GM21786 (cell line): ENCODE measurements around the gene ETHE1.
"Not testable (repeated sequence)": the region's sequence is repeated elsewhere in the genome, so short reads cannot be mapped to it uniquely, and the experiment has no call there.

Experiments
- ATAC-seq: cut with Tn5 transposase; IDR thresholded peaks from one replicate; pipeline ENCODE4 v1.9.1; 2021; ENCODE audit not compliant: unreplicated experiment

ETHE1 gene

DNA sequence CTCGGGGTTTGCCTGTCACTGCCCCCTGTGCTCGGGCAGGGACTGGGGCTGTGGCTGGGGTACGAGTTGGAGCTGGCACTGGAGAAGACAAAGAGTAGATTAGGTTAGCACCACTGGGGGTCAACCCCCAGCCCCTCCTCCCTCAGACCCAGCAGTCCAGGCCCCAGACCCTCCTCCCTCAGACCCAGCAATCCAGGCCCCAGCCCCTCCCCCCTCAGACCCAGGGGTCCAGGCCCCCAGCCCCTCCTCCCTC is 25.1 kb upstream of the ETHE1 start:
- ATAC-seq: no peak

DNA sequence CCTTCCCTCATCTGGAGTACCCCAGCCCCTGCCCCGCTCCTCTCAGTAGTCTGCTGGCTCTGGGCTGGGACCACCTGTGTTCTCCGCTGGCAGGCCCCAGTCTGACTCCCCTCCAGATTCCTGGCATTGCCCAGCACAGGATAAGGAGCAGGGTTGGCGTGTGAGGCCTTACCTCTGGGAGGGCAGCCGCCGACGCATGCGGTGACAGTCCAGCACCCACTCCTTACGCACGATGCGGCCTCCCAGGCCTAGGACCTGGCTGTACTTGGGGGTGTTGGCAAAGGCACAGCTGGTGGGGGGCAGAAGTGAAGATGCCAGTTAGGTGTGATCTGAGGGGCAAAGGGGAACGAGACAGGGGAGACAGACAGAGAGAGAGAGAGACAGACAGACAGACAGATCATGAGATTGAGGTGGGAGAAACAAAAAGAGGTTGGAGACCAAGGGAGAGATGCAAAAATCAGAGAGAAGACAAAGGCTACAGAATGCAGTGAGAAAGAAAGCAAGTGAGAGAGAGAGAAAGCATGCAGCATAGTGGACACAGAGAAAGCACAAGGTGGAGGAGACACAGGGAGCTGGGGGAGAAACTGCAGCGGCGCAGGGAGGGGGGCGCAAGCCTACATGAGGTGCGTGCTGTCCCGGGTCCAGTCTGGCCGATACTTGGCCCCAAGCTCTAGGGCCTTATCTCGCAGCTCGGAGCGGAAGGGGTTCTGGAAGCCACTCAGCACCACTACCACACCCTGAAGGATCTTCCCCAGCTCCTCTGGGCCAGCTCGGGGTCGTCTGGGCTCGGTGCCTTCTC is 24.6 kb upstream of the ETHE1 start:
- no peak for ATAC-seq

- no peak for ATAC-seq
These were observed 21.7 kb upstream of the ETHE1 start for GRCh38 chr19:43548706-43549105.

DNA sequence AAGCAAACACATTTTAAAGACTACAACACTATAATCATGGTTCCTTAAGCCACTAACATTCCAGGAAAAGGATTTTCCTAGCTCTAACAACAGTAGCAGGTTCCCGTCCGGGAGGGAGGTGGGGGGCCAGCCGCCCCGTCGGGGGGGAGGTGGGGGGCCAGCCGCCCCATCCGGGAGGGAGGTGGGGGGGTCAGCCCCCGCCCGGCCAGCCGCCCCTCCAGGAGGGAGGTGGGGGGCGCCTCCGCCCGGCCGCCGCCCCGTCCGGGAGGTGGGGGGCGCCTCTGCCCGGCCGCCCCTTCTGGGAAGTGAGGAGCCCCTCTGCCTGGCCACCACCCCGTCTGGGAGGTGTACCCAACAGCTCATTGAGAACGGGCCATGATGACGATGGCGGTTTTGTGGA is 20.9 kb upstream of the ETHE1 start:
- not testable (repeated sequence) for ATAC-seq

GRCh38 chr19:43546581-43546980 is 19.6 kb upstream of the ETHE1 start:
- no peak for ATAC-seq

GRCh38 chr19:43545981-43546380 is 19.0 kb upstream of the ETHE1 start:
- no peak for ATAC-seq

GRCh38 chr19:43545276-43545675 is 18.3 kb upstream of the ETHE1 start:
- ATAC-seq: no peak

- ATAC-seq: no peak
These were observed 17.1 kb upstream of the ETHE1 start for GRCh38 chr19:43544077-43544476.

DNA sequence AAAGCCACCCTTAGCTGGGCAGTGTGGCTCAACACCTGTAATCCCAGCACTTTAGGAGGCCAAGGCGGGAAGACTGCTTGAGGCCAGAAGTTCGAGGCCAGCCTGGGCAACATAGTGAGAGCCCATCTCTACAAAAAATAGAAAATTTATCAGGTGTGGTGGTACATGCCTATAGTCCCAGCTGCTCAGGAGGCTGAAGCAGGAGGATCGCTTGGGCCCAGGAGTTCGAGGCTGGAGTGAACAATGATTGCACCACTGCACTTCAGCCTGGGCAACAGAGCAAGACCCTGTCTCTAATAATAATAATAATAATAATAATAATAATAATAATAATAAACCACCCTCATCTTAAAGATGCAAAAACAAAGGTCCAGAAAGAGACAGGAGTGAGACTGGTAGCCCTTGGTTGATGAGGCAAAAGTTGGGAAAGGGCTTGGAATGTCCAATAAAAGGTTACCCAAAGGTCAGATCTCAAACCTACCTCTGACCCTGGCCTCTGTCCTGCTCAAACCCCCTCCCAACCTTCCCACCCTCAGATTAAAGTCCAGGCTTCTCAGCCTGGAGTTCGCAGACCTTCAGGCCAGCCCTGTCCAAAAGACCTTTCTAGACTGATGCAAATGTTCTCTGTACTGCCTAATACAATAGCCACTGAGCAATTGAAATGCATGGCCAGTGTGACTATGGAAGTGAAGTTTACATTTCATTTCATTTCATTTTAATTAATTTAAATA is 15.1 kb upstream of the ETHE1 start:
- no peak for ATAC-seq

GRCh38 chr19:43540381-43540780 is 13.4 kb upstream of the ETHE1 start:
- no peak for ATAC-seq

DNA sequence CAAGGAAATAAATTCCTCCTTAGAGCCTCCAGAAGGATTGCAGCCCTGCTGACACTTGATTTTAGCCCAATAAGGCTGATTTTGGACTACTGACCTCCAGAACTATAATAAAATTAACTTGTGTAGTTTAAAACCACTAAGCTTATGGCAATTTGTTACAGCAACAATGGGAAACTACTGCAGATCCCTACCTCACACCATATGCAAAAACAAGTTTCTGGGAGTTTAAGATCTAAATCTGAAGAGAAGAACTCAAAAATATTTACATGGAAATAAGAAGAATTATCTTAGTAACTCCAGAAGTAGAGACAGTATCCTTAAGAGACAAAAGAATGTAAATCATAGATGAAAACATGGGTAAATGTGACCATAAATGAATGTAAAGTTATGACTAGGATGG is 11.9 kb upstream of the ETHE1 start:
- no peak for ATAC-seq

- no peak for ATAC-seq
These were observed 8.1 kb upstream of the ETHE1 start for GRCh38 chr19:43534816-43535761.

GRCh38 chr19:43534305-43534815 is 7.4 kb upstream of the ETHE1 start:
- no peak for ATAC-seq

GRCh38 chr19:43533546-43534304 is 6.7 kb upstream of the ETHE1 start:
- ATAC-seq: peak; percentile 50

DNA sequence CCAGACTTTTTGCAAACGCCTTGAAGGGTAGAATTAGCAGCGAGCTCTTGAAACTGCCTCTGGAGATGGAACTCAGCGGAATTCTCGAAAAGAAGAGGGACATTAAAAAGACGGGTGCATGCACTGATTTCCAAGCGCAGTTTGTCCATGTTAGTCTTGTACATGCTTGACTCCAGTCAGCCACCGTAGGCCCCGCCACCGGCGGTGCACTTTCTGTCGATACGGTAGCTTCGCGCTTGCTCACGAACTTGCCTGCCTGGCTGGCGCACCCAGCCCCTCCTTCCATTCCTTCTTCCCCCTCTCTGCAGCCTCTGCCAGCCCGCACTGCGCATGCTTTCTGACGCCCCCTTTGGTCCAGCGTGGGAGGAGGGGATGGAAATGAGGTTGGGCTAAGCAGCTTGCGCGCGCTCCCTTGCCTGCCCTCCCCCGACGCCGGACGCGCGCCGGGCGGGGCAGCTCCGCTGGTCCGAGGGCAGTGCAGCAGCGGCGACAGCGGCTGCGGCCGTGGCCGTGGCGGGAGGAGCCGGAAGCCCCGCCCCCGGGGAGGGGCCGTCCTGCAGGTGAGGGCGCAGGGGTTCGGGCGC is 6.1 kb upstream of the ETHE1 start, which contains the start of gene ZNF575:
TSS of gene ZNF575 (plus strand) at position 227 of the 584 bp plus-strand sequence. CDS start 1,235 bp downstream, outside the sequence.
- peak; percentile 57 for ATAC-seq

- no peak for ATAC-seq
These were observed 5.6 kb upstream of the ETHE1 start for GRCh38 chr19:43532571-43532961.

DNA sequence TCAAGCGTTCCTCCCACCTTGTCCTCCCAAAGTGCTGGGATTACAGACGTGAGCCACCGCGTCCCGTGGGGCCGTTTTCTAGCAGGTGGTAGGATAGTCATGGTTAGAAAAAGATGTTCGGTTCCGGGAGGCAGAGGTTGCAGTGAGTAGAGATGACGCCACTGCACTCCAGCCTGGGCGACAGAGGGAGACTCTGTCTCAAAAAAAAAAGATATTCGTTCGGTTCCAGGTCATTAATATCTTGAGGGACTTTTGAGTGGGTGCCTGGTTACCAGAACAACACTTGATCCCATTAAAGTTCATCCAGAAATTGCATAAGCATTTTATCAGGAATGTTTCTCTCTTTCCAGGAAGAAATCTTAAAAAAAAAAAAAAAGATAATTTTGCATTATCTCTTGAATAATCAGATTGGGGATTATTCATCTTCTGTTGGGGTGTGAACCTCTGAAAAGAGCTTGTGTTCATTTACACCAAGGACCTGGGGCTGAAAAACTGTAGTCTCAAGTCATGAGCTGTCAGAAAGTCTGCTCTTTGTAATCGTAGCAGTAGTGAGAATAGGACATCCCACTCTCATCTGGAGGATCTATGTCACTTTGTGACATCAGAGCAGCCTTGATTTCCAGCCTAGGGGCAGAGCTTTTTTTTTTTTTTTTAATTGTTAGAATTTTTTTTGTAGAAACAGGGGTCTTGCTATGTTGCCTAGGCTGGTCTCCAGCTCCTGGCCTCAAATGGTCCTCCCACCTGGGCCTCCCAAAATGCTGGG is 1.0 kb upstream of the ETHE1 start:
- ATAC-seq: no peak

DNA sequence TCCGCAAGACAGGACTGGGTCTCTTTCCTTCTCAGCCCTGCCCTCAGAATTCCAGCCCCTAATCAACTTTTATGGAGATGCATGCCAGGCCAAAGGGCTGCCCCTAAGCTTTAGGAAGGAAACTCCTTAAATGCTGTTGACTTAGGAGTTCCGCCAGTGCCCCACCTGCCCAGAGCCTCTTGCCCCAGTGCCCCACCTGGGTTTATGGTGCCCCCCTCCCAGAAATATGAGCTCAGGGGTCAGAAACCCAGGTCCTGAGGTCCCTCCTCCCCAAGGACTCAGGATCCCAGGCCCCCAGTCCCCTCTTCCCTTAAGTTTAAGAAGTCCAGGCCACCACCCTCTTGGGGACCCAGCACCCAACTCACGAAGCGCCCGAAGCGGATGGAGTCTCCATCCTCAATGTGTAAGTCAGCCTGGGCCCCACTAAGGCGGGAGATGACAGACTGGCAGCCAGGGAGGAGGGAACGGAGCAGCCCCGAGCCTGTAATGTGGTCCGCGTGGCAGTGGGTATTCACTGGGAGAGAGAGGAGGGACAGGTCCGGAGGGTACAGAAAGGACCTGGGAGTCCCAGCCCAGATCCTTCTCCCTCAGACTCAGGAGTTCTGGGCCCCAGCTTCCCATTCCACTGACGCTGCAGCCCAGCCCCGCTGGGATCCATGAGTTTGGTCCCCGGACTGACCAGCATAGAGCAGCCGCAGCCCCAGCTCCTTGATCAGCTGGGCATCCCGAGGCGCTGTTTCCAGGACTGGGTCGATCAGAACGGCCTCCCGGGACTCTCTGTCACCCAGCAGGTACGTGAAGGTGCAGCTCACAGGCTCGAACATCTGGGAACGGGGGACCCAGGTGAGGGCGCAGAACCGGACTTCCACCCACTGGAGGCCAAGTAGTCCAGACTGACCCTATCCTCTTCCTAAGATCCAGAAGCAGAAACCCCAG is 897 bp downstream of the ETHE1 start:
- ATAC-seq: no peak
